ENCODE results near the gene PHIP. TPM values are rescaled to one million over a fixed set of nuclear protein-coding genes. Genes with fewer than 3 reads are reported as not detected.

Gene PHIP
- total and polyA plus RNA-seq, 10 of the 15 experiments (the other 5 are each of a cell fraction or from before 2014, with no cell fraction given), result 8.5 to 34.6 (median 17.9) TPM

DNA sequence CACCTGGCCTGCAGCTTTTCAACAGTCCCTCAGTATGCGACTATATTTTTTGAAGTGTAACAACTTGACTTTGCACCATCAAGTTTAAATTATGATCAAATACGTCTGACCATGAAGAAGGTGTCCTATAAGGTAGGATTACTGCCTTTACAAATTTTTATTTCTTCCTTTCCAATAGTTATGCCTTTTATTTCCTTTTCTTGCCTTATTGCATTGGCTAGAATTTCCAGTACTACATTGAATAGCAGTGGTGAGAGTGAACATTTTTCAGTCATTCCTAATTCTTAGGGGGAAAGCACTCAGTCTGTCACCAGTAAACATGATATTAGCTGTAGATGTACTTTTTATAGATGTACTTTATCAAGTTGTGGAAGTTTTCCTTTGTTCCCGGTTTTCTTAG is 129.3 kb downstream of the PHIP start (continued):
- TF ChIP-seq, protein P1, sequence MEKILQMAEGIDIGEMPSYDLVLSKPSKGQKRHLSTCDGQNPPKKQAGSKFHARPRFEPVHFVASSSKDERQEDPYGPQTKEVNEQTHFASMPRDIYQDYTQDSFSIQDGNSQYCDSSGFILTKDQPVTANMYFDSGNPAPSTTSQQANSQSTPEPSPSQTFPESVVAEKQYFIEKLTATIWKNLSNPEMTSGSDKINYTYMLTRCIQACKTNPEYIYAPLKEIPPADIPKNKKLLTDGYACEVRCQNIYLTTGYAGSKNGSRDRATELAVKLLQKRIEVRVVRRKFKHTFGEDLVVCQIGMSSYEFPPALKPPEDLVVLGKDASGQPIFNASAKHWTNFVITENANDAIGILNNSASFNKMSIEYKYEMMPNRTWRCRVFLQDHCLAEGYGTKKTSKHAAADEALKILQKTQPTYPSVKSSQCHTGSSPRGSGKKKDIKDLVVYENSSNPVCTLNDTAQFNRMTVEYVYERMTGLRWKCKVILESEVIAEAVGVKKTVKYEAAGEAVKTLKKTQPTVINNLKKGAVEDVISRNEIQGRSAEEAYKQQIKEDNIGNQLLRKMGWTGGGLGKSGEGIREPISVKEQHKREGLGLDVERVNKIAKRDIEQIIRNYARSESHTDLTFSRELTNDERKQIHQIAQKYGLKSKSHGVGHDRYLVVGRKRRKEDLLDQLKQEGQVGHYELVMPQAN (conservative IDR thresholded peaks at IDR 0.05), result no peak
- TF ChIP-seq, protein P2, sequence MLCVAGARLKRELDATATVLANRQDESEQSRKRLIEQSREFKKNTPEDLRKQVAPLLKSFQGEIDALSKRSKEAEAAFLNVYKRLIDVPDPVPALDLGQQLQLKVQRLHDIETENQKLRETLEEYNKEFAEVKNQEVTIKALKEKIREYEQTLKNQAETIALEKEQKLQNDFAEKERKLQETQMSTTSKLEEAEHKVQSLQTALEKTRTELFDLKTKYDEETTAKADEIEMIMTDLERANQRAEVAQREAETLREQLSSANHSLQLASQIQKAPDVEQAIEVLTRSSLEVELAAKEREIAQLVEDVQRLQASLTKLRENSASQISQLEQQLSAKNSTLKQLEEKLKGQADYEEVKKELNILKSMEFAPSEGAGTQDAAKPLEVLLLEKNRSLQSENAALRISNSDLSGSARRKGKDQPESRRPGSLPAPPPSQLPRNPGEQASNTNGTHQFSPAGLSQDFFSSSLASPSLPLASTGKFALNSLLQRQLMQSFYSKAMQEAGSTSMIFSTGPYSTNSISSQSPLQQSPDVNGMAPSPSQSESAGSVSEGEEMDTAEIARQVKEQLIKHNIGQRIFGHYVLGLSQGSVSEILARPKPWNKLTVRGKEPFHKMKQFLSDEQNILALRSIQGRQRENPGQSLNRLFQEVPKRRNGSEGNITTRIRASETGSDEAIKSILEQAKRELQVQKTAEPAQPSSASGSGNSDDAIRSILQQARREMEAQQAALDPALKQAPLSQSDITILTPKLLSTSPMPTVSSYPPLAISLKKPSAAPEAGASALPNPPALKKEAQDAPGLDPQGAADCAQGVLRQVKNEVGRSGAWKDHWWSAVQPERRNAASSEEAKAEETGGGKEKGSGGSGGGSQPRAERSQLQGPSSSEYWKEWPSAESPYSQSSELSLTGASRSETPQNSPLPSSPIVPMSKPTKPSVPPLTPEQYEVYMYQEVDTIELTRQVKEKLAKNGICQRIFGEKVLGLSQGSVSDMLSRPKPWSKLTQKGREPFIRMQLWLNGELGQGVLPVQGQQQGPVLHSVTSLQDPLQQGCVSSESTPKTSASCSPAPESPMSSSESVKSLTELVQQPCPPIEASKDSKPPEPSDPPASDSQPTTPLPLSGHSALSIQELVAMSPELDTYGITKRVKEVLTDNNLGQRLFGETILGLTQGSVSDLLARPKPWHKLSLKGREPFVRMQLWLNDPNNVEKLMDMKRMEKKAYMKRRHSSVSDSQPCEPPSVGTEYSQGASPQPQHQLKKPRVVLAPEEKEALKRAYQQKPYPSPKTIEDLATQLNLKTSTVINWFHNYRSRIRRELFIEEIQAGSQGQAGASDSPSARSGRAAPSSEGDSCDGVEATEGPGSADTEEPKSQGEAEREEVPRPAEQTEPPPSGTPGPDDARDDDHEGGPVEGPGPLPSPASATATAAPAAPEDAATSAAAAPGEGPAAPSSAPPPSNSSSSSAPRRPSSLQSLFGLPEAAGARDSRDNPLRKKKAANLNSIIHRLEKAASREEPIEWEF (IDR thresholded peaks at IDR 0.05; ENCODE audit: insufficient replicate concordance, low read depth, low read length), result no peak

DNA sequence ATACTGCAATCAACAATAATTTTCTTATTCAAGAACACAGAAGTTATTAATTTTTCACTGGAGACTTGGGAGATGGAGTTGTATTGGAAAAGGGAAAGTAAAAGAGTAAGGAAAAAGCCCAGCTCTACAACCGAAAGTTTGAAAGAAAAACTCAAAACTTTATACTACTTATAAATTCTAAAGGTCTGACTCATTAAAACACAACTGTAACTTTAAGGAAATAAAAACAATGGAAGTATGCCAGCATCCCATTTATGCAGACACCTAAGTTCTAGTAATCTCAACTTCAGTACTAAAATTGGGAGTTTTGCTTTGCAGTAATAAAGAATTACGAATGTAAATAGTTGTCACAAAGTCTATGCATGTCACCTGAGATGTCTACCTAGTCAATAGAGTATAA is 130.1 kb downstream of the PHIP start:
- BruUV-seq (replicated peaks), result no TSS peak
- SMC1A ChIA-PET (ENCODE audit: uncharacterized antibody, unreplicated experiment), result no interaction called here
- RAD21 ChIA-PET (ENCODE audit: unreplicated experiment), result no interaction called here

More for the DNA sequence above, 130.1 kb downstream of the PHIP start:
- DNase-seq (ENCODE audit: low read depth, low spot score) (no peak), ATAC-seq (no peak), FAIRE-seq (no peak)
- Histone ChIP-seq H3K4me1 (ENCODE audit: control insufficient read depth, insufficient read depth, low read length) (no peaks in the 10 kb centered on the region), H3K79me2 (ENCODE audit: control insufficient read depth, insufficient read depth, low read length) (no peaks in the 10 kb centered on the region), H3K9me3 (replicated peaks; ENCODE audit: control insufficient read depth, insufficient read depth, low read length) (peaks cover 8% of the 10 kb centered on the region; the same call in 2 of the 3 replicates), H2AFZ (ENCODE audit: control insufficient read depth, low read depth, low read length) (no peak overlapping the region), H3K36me3 (ENCODE audit: control insufficient read depth in 2 of 2, insufficient read depth in 2 of 2, low read length in 1 of 2) (peaks cover 1 to 50% of the 10 kb centered on the region in 2 experiments), H3K27ac (ENCODE audit: control insufficient read depth, insufficient read depth) (no peak overlapping the region), H3K9ac (ENCODE audit: control insufficient read depth, insufficient read depth, low read length) (no peak overlapping the region), H3K4me2 (ENCODE audit: control insufficient read depth, insufficient read depth) (no peak overlapping the region), H3K27me3 (replicated peaks in 1 of 2; ENCODE audit: control insufficient read depth in 2 of 2, insufficient read depth in 2 of 2, low read length in 1 of 2) (no peaks in the 10 kb centered on the region), H3K4me3 (no peak overlapping the region), H4K20me1 (ENCODE audit: control insufficient read depth, insufficient read depth) (no peaks in the 10 kb centered on the region)
- POLR2A ChIA-PET, result no interaction called here
- TF ChIP-seq, protein P3, sequence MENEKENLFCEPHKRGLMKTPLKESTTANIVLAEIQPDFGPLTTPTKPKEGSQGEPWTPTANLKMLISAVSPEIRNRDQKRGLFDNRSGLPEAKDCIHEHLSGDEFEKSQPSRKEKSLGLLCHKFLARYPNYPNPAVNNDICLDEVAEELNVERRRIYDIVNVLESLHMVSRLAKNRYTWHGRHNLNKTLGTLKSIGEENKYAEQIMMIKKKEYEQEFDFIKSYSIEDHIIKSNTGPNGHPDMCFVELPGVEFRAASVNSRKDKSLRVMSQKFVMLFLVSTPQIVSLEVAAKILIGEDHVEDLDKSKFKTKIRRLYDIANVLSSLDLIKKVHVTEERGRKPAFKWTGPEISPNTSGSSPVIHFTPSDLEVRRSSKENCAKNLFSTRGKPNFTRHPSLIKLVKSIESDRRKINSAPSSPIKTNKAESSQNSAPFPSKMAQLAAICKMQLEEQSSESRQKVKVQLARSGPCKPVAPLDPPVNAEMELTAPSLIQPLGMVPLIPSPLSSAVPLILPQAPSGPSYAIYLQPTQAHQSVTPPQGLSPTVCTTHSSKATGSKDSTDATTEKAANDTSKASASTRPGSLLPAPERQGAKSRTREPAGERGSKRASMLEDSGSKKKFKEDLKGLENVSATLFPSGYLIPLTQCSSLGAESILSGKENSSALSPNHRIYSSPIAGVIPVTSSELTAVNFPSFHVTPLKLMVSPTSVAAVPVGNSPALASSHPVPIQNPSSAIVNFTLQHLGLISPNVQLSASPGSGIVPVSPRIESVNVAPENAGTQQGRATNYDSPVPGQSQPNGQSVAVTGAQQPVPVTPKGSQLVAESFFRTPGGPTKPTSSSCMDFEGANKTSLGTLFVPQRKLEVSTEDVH (IDR thresholded peaks at IDR 0.05; ENCODE audit: low read depth, partially characterized antibody), result no peak
- TF ChIP-seq SUPT20H (IDR thresholded peaks at IDR 0.05; ENCODE audit: borderline replicate concordance, control insufficient read depth, low read depth, low read length) (no peak), EGR1 (IDR thresholded peaks at IDR 0.05; ENCODE audit: borderline replicate concordance in 1 of 2, low read depth in 2 of 2, low read length in 2 of 2) (no peak)
- CTCF ChIA-PET, result no interaction called here
- intact Hi-C loops (cut with micrococcal nuclease; ENCODE audit: unreplicated experiment), result no loop called here
- 79% methylated on average over 2 of the region's 2 CpGs for WGBS (ENCODE audit: insufficient coverage, insufficient replicate concordance, low lambda C conversion rate, missing lambda C conversion rate)
- in situ Hi-C loops (cut with MboI), result no loop called here

All from GM12878 (cell line).